ENCODE data around the gene PRR5L.
"Not testable (repeated sequence)": the region's sequence is repeated elsewhere in the genome, so short reads cannot be mapped to it uniquely, and the experiment has no call there.

Gene PRR5L

GRCh38 chr11:36281850-36282249 is 14.2 kb upstream of the PRR5L start:
- no peak for DNase-seq

DNA sequence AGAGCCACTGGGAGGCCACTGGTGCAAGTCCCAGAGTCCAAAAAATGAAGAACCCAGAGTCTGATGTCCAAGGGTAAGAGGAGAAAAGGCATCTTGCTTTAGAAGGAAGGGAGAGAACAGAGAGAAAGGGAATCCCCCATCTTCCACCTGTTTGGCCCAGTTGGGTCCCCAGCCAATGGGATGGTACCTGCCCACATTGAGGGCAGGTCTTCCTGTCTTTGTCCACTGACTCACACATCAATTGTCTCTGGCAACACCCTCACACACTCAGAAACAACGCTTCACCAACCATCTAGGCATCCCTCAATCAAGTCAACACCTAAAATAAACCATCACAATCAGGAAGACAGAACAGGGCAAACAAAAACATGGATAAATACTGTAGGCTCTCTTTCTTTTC is 13.2 kb upstream of the PRR5L start:
- DNase-seq, result no peak

- DNase-seq, result peak in 1 of 2 experiments; percentile 14
Observed at GRCh38 chr11:36288442-36289225, 7.5 kb upstream of the PRR5L start.

DNA sequence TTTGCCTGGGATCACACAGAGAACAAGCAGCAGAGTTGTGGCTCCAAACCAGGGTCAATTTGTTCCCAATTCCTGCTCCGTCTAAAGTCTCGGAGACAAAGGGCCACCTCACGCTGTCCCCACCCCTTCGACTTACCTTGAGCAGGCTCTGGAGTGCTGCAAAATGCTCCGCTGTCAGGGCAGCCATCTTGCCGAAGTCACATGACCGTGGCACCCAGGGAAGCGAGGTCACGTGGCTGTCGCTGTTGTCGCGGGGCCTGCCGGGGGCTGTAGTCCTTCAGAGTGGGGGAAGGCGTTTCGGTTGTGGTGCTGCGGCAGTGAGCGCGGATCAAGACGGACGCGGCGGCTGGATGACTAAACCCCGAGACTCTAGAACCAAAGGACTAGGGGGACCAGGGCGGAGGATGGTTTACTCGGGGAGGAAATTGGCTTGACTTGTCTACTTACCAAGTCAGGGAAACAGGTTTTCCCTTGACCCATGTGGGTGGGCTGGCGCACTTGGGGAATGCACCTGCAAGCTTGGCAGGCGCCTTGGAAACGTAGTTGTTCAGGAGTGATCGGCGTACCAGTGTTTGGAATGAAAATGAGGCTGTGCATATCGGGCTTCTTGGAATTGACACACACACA is 6.7 kb upstream of the PRR5L start, which contains the start of gene COMMD9:
Gene COMMD9, minus strand, starts transcription at position 199 of the 627 bp plus-strand sequence. Its CDS starts 12 bp downstream, at position 187.
- DNase-seq, result peak; percentile 85 to 90

- peak in 1 of 2 experiments; percentile 23 for DNase-seq
Observed at GRCh38 chr11:36292311-36292722, 3.8 kb upstream of the PRR5L start.

DNA sequence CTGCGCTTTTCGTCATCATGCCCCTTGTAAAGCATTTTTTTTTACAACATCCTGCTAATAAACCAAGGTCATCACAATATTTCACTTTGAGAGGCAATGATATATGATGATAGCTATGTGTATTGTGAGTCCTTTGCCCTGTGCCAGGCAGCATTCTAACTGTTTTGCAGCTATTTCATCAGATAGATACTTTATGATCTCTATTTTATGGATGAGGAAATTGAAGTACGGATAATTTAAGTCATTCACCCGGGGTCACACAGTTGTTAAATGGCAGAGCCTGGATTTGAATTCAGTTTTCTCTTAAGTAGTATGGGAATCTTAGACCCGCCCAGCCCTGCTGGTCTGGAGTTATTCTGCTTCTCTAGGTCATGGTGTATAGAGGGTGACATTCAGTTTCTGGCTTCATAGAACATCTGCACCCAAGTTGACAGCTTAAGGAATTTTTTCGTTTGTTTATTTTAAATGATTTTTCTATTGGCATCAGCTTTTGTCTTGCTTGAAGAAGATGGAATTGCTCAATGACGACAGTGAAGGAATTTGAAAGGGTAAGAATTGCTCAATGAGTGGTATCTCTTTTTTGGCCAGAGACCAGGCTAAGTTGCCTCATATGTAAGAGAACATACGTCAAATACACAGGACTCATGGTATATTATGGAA is 926 bp downstream of the PRR5L start:
- DNase-seq, result no peak

DNA sequence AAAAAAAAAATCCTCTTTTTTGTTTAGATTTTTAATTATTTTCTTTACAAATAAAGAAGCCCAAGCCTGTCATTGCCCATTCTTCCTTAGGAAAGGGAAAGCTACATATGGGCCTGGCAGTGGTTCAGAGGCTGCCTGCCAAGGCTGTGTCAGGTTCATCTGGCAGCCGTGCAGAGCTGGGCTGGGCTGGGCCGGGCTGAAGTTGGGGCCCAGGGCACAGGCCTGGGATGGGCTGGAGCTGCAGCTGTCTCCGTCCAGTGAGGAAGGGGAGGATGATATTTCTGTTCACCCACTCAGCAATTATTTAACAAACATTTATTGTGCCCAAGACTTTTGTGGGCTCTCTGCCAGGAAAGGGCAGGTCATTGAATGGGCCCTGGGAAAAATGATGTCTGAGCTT is 4.6 kb downstream of the PRR5L start:
- no peak for DNase-seq

DNA sequence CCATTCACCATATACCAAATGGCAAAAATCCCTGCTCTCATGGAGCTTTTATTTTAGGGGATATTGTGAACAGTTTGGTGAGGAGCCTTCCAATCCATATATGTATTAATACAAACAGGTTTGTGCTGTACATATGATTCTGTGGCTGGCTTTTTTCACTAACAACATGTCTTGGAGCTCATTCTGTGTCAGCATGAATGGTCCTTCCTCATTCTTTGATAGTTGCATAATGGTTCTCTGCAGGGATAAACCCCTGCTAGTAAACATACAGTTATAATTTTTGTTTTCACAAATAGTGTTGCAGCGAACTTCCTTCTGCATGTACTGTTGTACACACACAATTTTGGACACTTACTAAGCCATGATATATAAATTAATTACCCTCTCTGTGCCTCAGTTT is 8.3 kb downstream of the PRR5L start:
- no peak for DNase-seq

DNA sequence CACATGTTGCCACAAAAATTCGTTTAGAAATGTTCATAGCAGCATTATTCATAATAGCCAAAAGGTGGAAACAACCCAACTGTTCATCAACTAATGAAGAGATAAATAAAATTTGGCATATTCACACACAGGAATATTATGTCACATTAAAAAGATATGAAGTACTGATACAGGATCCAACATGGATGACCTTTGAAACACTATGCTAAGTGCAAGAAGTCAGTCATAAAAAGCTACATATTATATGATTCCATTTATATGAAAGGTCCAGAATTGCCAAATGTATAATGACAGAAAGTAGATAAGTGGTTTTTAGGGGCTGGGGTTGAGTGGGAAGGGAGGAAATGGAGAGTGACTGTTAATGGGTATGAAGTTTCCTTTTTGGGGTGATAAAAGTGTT is 9.0 kb downstream of the PRR5L start:
- no peak for DNase-seq

DNA sequence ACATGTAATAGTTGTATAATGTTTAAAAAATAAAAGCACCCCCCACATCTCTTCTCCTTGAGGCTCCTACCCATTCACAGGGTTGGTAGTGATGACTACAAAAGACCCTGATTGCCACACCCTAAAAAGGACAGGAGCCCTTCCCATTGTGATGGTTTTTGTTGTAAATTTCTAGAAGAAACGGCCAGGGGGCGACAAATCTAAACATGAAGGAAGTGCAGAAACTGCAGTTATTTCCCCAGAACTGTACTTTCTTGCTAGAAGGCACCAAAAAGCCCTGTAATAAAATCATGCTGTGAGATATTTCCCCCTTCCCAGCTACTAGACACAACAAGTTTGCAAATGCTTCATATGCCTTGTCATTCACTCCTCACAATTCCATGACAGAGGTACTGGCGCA is 10.8 kb downstream of the PRR5L start:
- no peak for DNase-seq

- no peak for DNase-seq
Observed at GRCh38 chr11:36308577-36308976, 12.5 kb downstream of the PRR5L start.

- DNase-seq, result no peak
Observed at GRCh38 chr11:36309779-36310178, 13.7 kb downstream of the PRR5L start.

GRCh38 chr11:36311926-36312595 is 16.0 kb downstream of the PRR5L start:
- DNase-seq, result no peak

DNA sequence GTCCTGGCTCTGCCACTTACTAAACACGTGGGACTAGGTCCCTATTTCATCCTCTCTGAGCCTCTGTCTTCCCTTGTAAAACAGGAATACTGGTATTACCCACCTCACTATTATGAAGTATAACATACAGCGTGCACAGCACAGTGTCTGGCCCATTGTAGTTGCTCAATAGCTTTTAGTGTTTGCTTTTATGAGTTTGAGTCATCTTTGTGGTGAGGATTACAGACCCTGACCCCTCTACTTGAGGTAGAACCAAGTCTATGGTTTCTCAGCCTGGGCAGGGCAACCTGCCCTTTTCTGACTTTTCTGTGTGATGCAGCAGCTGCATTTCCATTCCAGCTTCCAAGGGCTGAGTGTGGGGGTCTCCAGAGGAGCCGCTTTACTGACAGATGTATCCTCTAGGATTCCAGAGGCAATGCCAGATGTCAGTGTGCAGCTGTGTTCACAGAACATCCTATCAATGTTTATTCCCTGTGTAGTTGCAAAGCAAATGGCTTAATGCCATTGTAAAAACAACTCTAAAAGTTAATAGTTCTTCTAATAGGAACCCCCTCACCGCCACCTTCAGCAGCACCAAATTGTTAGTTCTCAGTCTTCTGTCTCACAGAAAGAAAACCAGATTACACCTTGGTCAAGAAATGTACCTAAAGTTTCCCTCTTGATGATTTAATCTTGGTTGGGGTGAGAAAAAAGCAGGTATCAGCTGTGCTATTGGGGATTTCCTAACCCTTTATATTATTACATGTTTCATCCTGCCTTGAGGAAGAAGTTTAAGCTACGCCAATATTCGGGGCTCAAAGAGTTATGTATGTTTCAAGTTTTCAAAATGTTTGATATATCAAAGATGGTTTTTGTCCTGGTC is 16.8 kb downstream of the PRR5L start:
- DNase-seq, result no peak

DNA sequence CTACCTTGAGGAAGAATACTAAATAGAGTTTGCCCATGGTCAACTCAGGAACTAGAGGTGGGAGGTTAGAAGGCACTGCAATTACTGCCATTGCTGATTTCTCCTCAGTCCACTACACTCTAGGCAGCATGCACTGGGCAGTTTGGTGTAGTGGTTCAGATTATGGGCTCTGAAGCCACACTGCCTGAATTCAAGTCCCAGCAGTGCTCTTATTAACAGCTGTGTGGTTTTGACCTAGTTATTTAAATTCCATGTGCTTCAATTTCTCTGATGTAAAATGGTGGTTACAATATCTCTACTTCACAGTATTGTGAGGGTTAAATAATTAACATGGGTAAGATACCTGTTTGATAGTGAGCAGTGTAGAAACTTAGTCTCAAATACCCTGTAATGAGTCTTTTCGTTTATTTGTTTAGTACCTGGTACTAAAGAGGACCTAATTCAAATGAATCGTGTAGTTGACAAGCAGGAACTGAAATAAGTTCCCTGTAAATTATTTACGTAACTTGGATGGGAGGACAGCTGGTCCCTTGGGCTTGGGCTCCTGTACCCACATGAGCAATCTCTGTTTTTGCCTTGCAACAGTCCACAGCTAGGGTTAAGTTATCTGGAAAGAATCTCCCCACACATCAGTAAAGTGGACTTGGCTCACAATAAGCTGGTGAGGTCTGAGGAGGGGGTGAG is 17.8 kb downstream of the PRR5L start:
- DNase-seq, result no peak

DNA sequence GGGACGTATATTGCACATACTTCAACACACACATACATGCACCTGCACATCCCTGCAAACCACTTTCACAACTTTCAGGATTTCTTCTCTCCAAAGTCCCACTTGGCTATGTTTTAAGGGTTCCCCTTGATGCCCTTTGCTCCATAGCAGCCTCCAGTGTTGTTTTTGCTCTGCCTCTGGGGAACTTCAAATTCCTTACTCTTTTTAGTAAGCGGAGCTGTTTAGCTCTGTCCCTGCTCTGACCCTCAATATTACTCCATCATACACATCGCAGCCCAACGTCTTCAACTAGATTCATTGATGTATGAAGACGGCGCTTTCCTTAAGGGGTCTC is 18.3 kb downstream of the PRR5L start:
- no peak for DNase-seq

DNA sequence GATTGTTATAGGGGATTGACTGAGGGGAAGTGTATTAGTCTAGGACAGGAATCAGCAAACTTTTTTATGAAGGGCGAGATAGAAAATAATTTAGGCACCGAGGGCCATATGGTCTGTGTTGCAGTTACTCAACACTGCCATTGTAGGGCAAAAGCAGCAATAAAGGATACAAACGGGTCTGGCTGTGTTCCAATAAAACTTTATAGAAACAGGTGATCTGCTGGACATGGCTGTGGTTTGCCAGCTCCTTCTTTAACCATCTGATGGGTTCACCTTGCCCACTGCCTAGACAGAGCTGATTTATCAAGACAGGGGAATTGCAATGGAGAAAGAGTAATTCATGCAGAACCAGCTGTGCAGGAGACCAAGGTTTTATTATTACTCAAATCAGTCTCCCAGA is 20.0 kb downstream of the PRR5L start:
- DNase-seq, result no peak

GRCh38 chr11:36317992-36318391 is 21.9 kb downstream of the PRR5L start:
- no peak for DNase-seq

- not testable (repeated sequence) for DNase-seq
Observed at GRCh38 chr11:36324956-36325355, 28.9 kb downstream of the PRR5L start.

GRCh38 chr11:36325403-36325802 is 29.3 kb downstream of the PRR5L start:
- not testable (repeated sequence) for DNase-seq

DNA sequence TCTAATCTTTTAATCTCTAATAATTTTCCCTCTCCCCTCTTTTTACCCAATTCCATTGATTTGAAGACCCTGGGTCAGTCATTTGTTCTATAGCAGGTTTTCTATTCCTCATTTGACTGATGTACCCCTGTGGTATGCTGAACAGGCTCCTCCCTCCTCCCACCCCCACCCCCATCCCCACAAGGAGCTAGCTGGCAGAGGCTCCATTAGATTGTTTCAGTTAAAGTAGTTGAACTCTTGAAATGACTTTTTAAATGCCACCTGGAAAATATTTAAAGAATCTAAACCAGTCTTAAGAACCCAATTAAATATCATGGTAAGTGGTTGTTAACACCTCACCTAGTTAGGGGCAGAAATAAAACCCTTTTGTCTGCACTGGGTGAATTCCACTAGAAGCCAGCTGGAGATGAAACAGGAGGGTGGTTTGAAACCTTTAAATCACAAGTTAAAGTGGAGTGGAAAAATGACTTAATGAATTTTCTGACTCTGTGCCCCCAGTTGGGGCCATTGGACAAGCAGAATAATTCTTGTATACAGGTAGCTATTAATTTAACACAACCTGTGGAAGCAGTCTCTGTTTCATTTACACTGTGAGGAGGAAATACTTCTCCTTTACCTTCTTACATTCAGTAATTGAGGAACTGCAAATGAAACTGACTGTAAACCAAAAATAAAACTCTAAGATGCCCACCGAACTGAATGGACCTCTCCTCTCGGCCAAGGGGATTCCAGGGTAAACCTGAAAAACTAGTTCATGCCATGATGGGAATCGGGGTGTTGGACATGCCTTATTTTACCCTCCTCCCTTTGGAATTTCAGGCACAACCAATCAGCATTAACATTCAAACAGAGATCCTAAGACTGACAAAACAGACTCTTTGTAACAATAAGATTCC is 30.7 kb downstream of the PRR5L start:
- no peak for DNase-seq

All from SW 1271 (cell line).